GM19463 (cell line): ENCODE measurements around the gene HEXB.
A peak's percentile ranks its signal among the peaks of the same experiment; 100 is the strongest.
"Not testable (repeated sequence)": the region's sequence is repeated elsewhere in the genome, so short reads cannot be mapped to it uniquely, and the experiment has no call there.

Experiments used
- ATAC-seq: cut with Tn5 transposase; IDR thresholded peaks from one replicate; pipeline ENCODE4 v1.9.1; 2021; ENCODE audit warnings: mild to moderate bottlenecking, moderate library complexity; ENCODE audit not compliant: unreplicated experiment

The HEXB gene

GRCh38 chr5:74657165-74657564 lies 27.9 kb upstream of the HEXB start:
- ATAC-seq, result no peak

GRCh38 chr5:74659172-74659571 lies 25.9 kb upstream of the HEXB start:
- ATAC-seq, result no peak

DNA sequence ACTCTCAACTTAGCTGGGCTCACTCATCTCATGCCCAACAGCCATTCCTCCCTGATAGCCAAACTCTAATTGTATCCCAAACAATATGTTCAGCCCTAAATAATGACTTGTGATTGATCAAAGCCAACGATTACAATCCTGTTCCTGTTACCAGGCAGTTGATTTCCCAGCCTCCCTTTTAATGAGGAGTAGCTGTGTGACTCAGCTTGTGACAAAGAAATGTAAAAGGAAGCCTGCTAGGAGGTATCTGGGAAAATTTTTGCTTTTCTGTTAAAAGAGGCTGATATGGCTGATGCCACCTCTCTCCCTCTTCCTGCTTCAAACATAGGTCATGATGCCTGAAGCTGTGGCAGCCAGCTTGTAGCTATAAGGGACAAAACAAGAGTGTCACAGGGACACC lies 24.9 kb upstream of the HEXB start:
- no peak for ATAC-seq

DNA sequence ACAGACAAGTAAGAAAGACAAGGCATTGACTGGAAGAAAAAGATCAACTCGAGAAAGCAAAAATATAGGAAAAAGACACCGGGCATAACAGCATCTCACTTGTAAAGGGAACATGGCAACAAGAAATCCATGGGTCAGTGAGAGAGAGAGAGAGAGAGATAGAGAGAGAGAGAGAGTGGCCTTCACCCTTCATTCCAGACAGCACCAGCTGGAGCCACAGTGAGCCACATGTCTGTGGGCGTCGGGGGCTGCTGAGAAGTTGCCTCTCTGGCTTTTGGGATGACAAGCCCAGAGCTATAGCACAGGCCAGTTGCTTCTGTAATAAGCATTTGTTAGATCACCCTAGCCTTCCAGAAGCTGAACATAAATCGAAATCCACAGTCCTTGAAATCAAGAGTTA lies 24.2 kb upstream of the HEXB start:
- no peak for ATAC-seq

GRCh38 chr5:74664551-74664950 lies 20.5 kb upstream of the HEXB start:
- no peak for ATAC-seq

- ATAC-seq, result no peak
Measured at GRCh38 chr5:74665273-74665672, 19.8 kb upstream of the HEXB start.

GRCh38 chr5:74665816-74666215 lies 19.2 kb upstream of the HEXB start:
- no peak for ATAC-seq

DNA sequence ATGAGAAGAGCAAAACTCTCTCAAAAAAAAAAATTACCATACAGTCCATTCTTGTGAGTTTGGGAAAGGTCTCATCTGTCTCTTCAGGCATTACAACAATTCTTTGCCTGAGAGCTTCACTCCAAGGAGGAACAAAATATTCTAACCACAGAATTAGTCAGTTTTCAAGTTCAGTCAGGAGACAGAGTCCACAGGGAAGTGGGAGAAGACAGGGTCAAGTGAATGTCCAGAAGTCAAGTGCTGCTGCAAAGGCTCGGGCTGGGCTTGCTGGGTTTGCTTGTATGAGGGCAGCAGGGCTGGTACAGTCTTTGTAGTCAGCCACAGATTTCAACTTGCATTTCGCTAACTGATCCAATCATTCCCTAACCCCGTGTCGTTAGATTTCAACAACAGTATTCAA lies 17.6 kb upstream of the HEXB start:
- ATAC-seq, result no peak

GRCh38 chr5:74669821-74670220 lies 15.2 kb upstream of the HEXB start:
- no peak for ATAC-seq

- no peak for ATAC-seq
Measured at GRCh38 chr5:74670396-74671038, 14.5 kb upstream of the HEXB start.

GRCh38 chr5:74672215-74672877 lies 12.7 kb upstream of the HEXB start:
- ATAC-seq, result no peak

- no peak for ATAC-seq
Measured at GRCh38 chr5:74673011-74673790, 11.8 kb upstream of the HEXB start.

DNA sequence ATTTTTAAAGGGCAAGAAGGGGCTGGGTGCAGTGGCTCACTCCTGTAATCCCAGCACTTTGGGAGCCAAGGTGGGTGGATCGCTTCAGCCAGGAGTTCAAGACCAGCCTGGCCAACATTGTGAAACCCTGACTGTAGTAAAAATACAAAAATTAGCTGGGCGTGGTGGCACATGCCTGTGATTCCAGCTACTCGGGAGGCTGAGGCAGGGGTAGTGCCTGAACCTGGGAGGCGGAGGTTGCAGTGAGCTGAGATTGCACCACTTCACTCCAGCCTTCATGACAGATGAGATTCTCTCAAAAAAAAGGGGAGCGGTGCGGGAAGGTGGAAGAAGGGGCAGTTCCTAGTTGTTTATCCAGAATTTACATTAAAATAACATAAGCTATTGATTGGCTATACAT lies 8.6 kb upstream of the HEXB start:
- ATAC-seq, result not testable (repeated sequence)

DNA sequence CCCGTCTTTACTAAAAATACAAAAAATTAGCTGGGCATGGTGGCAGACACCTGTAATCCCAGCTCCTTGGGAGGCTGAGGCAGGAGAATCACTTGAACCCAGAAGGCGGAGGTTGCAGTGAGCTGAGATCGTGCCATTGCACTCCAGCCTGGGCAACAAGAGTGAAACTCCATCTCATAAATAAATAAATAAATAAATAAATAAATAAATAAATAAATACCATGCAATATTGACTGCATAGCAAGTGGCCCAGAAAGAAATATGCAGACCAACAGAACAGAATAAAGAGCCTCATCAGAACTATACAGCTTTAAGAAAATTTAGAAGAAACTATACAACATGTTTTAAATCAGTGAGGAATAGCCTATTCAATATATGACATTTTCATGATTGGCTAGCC lies 6.9 kb upstream of the HEXB start:
- not testable (repeated sequence) for ATAC-seq

- not testable (repeated sequence) for ATAC-seq
Measured at GRCh38 chr5:74679300-74679699, 5.7 kb upstream of the HEXB start.

GRCh38 chr5:74679966-74680365 lies 5.1 kb upstream of the HEXB start:
- ATAC-seq, result no peak

- ATAC-seq, result peak; percentile 44
Measured at GRCh38 chr5:74685979-74686631, 1.1 kb downstream of the HEXB start.

GRCh38 chr5:74686962-74687751 lies 2.1 kb downstream of the HEXB start:
- ATAC-seq, result no peak

- no peak for ATAC-seq
Measured at GRCh38 chr5:74693191-74693590, 8.2 kb downstream of the HEXB start.

DNA sequence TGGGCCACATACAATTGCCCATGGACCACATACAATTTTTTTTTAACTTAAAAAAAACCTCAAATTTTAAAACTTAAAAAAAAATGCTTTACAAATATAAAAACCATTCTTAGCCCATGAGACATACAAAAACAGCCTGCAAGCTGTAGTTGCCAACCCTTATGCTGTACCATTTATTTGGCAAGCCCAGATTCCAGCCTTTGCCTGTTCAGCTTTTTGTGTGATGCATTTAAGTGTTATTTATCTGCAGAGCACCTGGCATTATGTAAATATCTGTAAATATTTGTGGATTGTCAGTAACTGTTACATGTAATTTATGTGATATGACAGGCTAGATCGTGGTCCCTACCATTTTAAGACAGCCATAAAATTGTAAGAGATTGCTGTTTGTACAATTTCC lies 32.6 kb downstream of the HEXB start:
- no peak for ATAC-seq

DNA sequence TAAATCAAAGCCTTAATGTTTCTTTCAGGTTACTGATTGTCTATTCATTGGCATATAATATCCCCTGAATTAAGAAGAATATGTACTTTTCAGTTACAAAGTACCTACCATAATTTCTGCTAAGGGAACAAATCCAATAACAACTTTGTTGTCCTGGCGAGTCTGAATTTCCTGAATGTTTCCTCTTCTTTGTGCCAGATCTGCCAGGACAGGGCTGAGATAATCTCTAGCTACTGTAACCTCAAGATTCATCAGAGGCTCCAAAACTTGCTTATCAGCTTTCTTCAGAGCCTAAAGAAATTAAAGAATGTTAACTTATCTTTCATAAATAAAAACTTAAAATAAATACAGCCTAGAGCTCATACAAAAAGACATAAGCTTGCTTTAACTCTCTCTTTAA lies 37.2 kb downstream of the HEXB start:
- no peak for ATAC-seq
